ENCODE measurements around the gene WHRN. TPM values are rescaled to one million over a fixed set of nuclear protein-coding genes. Genes with fewer than 3 reads are reported as not detected.

Gene WHRN
- total and polyA plus RNA-seq, 2 experiments from 2014 or later, result 8.3 to 8.9 TPM

- TF ChIP-seq NANOG (IDR thresholded peaks at IDR 0.05; ENCODE audit: borderline replicate concordance), result no peak
- TF ChIP-seq ETS1 (IDR thresholded peaks at IDR 0.05), result no peak
- no peak for TF ChIP-seq ZNF114 (CRISPR knock-in tag; IDR thresholded peaks at IDR 0.05)
- no peak for TF ChIP-seq EZH2 (IDR thresholded peaks at IDR 0.05; ENCODE audit: low read depth, unreplicated experiment)
- TF ChIP-seq EZH2phosphoT487 (IDR thresholded peaks at IDR 0.05; ENCODE audit: unreplicated experiment), result no peak
- no peak for TF ChIP-seq ZNF331 (CRISPR knock-in tag; IDR thresholded peaks at IDR 0.05; ENCODE audit: low read depth)
- TF ChIP-seq REST (IDR thresholded peaks at IDR 0.05; ENCODE audit: unreplicated experiment), result no peak
- no peak for TF ChIP-seq ZNF462 (CRISPR knock-in tag; IDR thresholded peaks at IDR 0.05)
- no peak for TF ChIP-seq JUNB (IDR thresholded peaks at IDR 0.05; ENCODE audit: unreplicated experiment)
- no peak for TF ChIP-seq CTCF (conservative IDR thresholded peaks at IDR 0.05; ENCODE audit: low read depth in 2 of 2)
- Histone ChIP-seq H3K27ac (ENCODE audit: low read depth) (no peak overlapping the region), H4K20me1 (replicated peaks; ENCODE audit: insufficient read depth) (no peaks in the 10 kb centered on the region), H2AFZ (no peak overlapping the region), H3K9me2 (ENCODE audit: insufficient read depth) (no peaks in the 10 kb centered on the region), H3K4me1 (ENCODE audit: insufficient read depth) (0 out of 2 replicates have a peak, but pooled peaks cover 8% of the 10 kb centered on the region), H3K36me3 (ENCODE audit: insufficient read depth) (no peaks in the 10 kb centered on the region), H3K79me2 (replicated peaks; ENCODE audit: insufficient read depth) (no peaks in the 10 kb centered on the region), H3F3A (replicated peaks; ENCODE audit: low read depth) (no peaks in the 10 kb centered on the region), H3K27me3 (ENCODE audit: insufficient read depth) (no peaks in the 10 kb centered on the region), H3K4me2 (no peak overlapping the region), H3K4me3 (no peak overlapping the region)
- Mint-ChIP-seq H3K27ac (no peak overlapping the region), H3K27me3 (ENCODE audit: insufficient read depth, low read depth, poor library complexity) (peaks cover 12% of the 10 kb centered on the region), H3K4me1 (peaks cover 19% of the 10 kb centered on the region), H3K36me3 (ENCODE audit: low read depth) (no peaks in the 10 kb centered on the region; the same call in 2 of the 3 replicates), H3K4me3 (no peak overlapping the region), H3K9me3 (no peaks in the 10 kb centered on the region)
- no peak for DNase-seq (ENCODE audit: low spot score)
- ATAC-seq, result no peak
Measured at GRCh38 chr9:114416906-114417305, 88.4 kb downstream of the WHRN start.

All from GM23338 (cell line).